ENCODE data around the gene NT5DC1.

Gene NT5DC1

DNA sequence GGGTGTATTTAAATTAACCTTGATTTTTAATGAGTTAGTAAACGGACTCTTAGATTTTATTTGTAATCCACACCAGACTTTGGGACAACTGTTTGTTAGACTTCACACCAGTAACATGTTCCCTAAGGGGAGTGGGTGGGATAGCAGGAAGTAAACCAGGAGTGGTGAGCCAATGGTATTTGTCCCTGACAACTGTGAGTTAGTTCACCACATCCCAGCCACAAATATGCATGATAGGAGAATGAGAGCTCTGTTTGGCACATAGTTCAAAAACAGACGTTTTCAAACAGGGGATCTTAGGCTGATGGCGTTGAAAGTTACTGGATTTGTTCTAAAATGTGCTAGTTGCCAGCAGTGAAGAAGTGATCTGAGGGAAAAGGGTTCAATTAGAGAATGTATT, 44.0 kb downstream of the NT5DC1 start:
- DNase-seq = no peak

GRCh38 chr6:116145803-116146675, 45.4 kb downstream of the NT5DC1 start:
- DNase-seq = no peak

- DNase-seq = no peak
Measured at GRCh38 chr6:116152620-116153019, 52.0 kb downstream of the NT5DC1 start.

DNA sequence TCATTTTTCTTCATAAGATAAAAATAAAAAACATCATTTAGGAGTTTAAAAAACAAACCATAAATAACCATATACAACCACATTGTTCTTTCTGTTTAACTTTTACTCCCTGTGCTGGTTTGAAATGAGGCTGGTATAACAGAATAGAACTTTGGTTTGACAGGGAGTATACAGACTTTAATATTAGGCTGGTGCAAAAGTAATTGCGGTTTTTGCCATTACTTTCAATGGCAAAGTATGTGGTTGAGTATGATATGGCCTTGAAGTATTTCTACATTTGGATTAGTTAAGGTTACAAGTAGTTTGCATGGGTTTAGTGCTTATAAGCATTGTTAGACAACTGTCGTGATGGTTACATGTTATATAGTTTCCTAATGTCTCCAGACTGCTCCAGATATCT, 54.2 kb downstream of the NT5DC1 start:
- no peak for DNase-seq

- no peak for DNase-seq
Measured at GRCh38 chr6:116156405-116157326, 56.0 kb downstream of the NT5DC1 start.

GRCh38 chr6:116157391-116157790, 56.7 kb downstream of the NT5DC1 start:
- no peak for DNase-seq

DNA sequence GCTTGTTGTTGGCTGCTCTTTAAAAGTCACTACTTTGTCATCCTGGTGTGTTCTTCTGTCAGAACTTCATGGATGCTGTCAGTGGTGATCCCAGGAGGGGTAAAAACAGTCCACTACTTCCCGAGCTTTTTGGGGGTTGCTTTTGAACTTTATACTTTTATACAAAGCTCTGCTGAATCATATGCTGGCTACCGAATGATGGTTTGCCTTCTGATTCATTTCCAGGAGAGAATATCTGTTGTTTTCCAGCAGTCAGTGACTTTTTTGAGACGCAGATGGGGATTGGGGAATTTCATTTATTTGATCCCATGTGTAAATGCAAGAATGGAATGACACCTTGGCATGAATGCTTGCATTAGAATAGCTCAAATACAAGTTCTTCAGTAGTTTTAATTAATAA, 58.0 kb downstream of the NT5DC1 start:
- DNase-seq = no peak

DNA sequence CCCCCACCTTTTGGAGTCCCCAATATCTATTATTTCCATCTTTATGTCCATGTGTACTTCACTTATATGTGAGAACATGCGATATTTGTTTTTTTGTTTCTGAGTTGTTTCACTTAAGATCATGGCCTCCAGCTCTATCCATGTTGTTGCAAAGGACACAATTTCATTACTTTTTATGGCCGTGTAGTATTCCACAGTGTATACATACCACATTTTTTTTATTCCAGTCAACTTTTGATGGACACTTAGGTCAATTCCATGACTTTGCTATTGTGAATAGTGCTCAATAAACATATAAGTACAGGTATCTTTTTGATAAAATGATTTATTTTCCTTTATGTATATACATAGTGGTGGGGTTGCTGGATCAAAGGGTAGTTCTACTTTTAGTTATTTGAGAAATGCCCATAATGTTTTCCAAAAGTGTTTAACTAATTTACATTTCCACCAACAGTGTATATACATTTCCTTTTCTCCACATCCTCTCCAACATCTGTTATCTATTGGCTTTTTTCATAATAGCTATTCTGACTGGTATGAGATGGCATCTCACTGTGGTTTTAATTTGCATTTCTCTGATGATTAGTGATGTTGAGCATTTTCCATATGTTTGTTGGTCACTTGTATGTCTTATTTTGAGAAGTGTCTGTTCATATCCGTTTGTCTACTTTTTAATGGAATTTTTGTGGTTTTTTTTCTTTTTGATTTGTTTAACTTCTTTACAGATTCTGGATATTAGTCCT, 59.3 kb downstream of the NT5DC1 start:
- DNase-seq = no peak

DNA sequence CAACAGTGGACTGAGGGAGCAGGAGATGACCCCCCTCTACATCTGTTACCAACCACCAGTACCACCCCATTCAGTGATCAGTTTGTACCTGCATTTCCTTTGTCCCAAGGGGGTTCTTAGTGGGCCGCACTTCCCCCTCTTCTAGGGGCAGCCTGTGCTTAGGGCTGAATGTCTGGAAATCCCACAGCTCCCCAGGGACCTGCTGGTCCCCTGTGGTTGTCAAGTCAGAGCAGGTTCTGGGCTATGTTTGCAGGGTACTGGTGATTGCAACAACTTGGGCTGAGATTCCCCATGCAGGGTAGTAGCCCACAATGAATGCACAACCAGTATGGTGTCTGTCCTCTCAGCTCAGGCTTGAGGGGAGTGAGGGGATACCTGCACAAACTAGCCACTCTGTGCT, 64.9 kb downstream of the NT5DC1 start:
- no peak for DNase-seq

GRCh38 chr6:116166369-116166768, 65.7 kb downstream of the NT5DC1 start:
- no peak for DNase-seq

- DNase-seq = no peak
Measured at GRCh38 chr6:116168148-116168547, 67.5 kb downstream of the NT5DC1 start.

DNA sequence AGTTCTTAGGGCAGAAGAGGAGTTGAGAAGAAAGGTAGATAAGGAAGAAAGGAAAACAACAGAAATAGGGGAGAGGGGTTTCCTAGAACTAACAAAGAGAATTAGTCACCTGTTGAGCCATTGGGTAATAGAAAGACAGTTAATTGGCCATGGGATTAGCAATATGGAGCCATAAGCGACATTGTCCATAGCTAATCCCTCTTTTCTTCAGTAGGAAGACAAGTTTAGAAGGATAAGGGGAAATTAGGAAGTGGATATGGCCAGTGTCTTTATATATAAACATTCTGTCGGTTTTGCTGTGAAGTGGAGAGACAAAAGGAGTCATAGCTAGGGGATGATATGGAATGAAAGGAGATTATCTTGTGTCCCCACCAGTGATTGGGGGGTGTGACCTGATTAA, 69.2 kb downstream of the NT5DC1 start:
- DNase-seq = no peak

DNA sequence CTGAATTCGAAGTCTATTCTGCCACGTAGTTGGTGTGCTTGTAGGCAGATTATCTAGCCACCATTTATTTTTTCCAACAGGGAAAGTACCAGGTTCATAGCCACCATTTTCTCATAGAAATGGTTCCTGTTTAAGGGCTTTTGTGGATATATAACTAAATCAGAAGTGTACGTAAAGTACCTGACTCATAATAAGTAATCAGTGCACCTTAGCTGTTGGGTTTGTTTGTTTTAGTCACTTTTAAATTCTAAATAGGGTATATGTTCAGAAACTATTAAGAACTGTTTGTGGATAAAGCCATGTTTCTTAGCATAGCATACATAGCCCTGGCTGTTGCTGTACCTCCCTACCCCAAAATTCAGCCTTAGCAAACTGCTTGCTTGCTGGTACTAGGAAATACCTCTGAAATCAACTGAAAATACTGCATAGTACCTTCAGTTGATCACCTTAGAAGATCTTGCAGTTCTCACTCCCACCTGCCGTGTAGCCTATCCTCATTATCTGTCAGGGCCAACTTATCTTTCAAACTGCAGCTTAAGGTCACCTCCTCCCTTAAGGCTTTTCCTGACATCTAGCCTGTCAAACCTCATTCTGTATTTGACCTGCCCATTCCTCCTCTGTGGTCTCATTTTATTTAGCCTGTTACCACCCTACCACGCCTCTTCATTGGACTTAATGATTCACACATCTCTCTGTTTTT, 69.9 kb downstream of the NT5DC1 start:
- DNase-seq = no peak

DNA sequence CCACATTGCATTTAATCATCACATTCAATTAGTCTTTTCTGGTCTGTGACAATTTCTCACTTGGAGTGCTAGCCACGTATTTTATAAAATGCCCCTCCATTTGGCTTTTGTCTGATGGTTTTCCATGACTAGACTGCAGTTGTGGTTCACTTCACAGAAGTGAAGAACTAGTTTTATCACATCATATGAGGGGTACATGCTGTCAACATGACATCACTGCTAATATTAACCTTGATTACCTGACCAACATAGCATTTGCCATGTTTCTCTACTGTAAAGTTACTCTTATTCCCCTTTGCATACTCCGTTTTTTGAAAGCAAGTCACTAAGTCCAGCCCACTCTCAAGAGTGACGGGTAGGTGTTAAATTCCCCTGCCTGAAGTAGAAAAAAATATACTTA, 73.3 kb downstream of the NT5DC1 start:
- DNase-seq = no peak

- no peak for DNase-seq
Measured at GRCh38 chr6:116175344-116175743, 74.7 kb downstream of the NT5DC1 start.

GRCh38 chr6:116176596-116176995, 75.9 kb downstream of the NT5DC1 start:
- no peak for DNase-seq

DNA sequence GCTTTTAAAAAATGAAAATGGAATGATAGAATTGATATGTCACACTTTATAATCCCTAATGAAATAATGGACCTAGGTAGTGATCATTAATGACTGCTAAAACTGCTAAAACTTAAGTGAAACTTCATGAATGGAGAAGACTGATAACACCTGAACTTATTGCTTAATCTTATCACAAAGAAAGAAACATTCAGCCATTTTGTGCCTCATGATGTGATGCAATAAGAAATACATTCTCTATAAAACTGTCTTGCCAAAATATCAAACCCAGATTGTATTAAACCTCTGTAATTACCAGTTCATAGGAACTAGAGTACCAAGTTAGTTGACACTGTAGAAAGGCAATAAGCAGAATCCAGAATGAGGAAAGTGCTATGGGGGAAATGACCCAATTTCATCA, 79.7 kb downstream of the NT5DC1 start:
- no peak for DNase-seq

DNA sequence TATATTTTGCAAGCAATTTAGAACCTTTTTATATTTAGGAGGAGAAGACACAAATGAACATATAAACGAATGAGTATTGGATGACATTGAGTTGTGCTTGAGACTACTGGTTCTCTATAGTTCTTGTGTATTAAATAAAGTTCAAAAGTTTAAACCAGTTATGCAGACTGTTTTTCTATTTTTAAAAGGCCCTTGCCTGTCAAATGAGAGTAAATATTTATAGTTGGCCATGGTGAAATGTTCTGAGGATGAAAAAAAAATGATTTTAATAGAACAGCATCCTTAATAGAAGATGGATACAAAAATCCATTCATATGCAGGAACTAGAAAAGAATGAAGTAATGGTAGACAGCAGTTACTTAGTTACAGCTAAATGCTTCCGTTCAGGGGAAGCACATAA, 88.8 kb downstream of the NT5DC1 start:
- DNase-seq = no peak

DNA sequence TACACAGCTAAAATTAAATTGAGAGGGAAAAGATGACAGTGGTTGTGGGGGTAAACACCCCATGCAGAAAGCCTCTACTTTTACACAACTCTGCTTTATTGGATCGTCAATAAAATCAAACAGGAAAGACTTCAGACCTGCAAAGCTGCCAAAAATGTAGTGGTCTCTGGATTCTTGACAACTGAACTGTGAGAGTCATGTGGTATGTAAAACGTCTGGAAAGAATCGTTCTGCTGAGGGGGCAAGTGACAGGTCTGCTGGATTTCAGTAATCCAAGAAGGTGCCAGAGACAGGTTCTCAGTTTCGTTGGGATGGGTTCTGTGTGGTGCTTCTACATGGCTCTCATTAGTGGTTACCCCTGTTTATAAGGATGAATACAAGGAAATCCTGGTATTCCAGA, 89.9 kb downstream of the NT5DC1 start:
- DNase-seq = no peak

GRCh38 chr6:116191881-116192280, 91.2 kb downstream of the NT5DC1 start:
- DNase-seq = no peak

GRCh38 chr6:116192786-116193185, 92.1 kb downstream of the NT5DC1 start:
- no peak for DNase-seq

- DNase-seq = no peak
Measured at GRCh38 chr6:116196841-116197240, 96.2 kb downstream of the NT5DC1 start.

Data from NCI-H187 (cell line).